Esophagus squamous epithelium (tissue), 5 donors: ENCODE data around the gene UNKL. TPM values are rescaled to one million over a fixed set of nuclear protein-coding genes. Genes with fewer than 3 reads are reported as not detected.
A peak's percentile ranks its signal among the peaks of the same experiment; 100 is the strongest.

ENCODE experiments used
- DNase-seq: peaks from one replicate; lab custom pipeline; 2025; lab: John Stamatoyannopoulos, UW
- H3K27ac ChIP-seq, 4 donors: fragments of 200-600 bp; sonication (generic); one replicate each; pipeline ENCODE4 v1.5.1; 2016 to 2019; ENCODE audit warnings: mild to moderate bottlenecking in 1 of 4
- H3K27me3 ChIP-seq, 4 donors: fragments of 200-600 bp; sonication (generic); 1 replicate in 3 of 4; 2 replicates in 1 of 4; pipeline versions ENCODE4 v1.5.1 to v1.6.0; 2017 to 2021; ENCODE audit warnings: antibody characterized with exemption in 1 of 4
- H3K36me3 ChIP-seq, 3 donors: fragments of 200-600 bp; sonication (generic); one replicate each; pipeline ENCODE4 v1.5.1; 2016 to 2019
- H3K4me1 ChIP-seq, 3 donors: fragments of 200-600 bp; sonication (generic); one replicate each; pipeline ENCODE4 v1.5.1; 2017 to 2019
- H3K4me3 ChIP-seq, 4 donors: fragments of 200-600 bp; sonication (generic); 1 replicate in 3 of 4; 2 replicates in 1 of 4; pipeline ENCODE4 v1.5.1; 2016 to 2019; ENCODE audit warnings: mild to moderate bottlenecking in 2 of 4, moderate library complexity in 1 of 4
- H3K9me3 ChIP-seq, 3 donors: fragments of 200-600 bp; sonication (generic); one replicate each; pipeline ENCODE4 v1.5.1; 2016 to 2019
- POLR2A ChIP-seq, 4 donors: fragments of 450-650 bp; IDR thresholded peaks; one replicate each; pipeline ENCODE4 v1.6.1; 2017; ENCODE audit warnings: antibody characterized with exemption in 4 of 4, mild to moderate bottlenecking in 4 of 4, moderate library complexity in 3 of 4
- WGBS, 2 donors: methylation state at CpG; one replicate each; pipeline ENCODE4 v1.1.5; 2018; 5-methylcytosine and 5-hydroxymethylcytosine counted together
- intact Hi-C: fragments of 100-400 bp; cut with DNase I; formaldehyde crosslinking; loops from one replicate; pipeline ENCODE4 v1.15.0; 2022
- total RNA-seq, 4 donors: library from RNA; depleted of rRNA; stranded (reverse); fragments of >200 nt; gene quantifications; one replicate each; pipeline ENCODE4 v1.1.0, GENCODE V29; 2016
- TF ChIP-seq, protein P1 (sequence below), 6 experiments: fragments of 450-650 bp in 4 of 6; fragments of 200-600 bp in 2 of 6; sonication (generic) in 2 of 6; IDR thresholded peaks; one replicate each; pipeline ENCODE4 v1.5.1; 2016 to 2019; ENCODE audit warnings: antibody characterized with exemption in 6 of 6, mild to moderate bottlenecking in 4 of 6, moderate library complexity in 4 of 6
- donor health status: DM: yes; HTN: yes; CAD: no.

Gene UNKL
- total RNA-seq, 4 donors from 2014 or later, result 5.9 to 17.2 (median 10.6) TPM

DNA sequence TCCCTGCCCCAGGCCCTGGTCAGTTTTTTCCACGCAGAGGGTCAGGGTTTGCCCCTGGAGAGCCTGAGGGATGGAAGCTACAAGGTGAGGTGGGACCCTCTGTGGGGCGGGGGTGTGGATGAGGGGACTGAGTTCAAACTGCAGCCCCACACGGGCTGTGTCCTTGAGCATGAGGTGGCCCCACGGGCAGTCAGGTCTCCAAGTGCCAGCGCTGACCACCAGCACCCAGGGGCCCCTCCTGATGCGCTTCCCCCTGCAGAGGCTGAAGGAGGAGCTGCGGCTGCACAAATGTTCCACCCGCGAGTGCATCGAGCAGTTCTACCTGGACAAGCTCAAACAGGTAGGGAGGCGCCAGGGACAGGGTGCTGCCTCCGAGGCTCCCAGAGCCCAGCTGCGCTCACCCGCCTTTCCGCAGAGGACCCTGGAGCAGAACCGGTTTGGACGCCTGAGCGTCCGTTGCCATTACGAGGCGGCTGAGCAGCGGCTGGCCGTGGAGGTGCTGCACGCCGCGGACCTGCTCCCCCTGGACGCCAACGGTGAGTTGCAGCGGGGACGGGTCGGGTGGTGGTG, 67.1 kb downstream of the UNKL start:
- intact Hi-C loops, result no loop called here
- TF ChIP-seq POLR2A (IDR thresholded peaks at IDR 0.05), result no peak
- TF ChIP-seq, protein P1, sequence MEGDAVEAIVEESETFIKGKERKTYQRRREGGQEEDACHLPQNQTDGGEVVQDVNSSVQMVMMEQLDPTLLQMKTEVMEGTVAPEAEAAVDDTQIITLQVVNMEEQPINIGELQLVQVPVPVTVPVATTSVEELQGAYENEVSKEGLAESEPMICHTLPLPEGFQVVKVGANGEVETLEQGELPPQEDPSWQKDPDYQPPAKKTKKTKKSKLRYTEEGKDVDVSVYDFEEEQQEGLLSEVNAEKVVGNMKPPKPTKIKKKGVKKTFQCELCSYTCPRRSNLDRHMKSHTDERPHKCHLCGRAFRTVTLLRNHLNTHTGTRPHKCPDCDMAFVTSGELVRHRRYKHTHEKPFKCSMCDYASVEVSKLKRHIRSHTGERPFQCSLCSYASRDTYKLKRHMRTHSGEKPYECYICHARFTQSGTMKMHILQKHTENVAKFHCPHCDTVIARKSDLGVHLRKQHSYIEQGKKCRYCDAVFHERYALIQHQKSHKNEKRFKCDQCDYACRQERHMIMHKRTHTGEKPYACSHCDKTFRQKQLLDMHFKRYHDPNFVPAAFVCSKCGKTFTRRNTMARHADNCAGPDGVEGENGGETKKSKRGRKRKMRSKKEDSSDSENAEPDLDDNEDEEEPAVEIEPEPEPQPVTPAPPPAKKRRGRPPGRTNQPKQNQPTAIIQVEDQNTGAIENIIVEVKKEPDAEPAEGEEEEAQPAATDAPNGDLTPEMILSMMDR (IDR thresholded peaks at IDR 0.05), result peak in 1 of 6 experiments; percentile 2
- H3K27ac ChIP-seq, result peak overlapping the region in 2 of 4 donors; percentile 30 to 46

DNA sequence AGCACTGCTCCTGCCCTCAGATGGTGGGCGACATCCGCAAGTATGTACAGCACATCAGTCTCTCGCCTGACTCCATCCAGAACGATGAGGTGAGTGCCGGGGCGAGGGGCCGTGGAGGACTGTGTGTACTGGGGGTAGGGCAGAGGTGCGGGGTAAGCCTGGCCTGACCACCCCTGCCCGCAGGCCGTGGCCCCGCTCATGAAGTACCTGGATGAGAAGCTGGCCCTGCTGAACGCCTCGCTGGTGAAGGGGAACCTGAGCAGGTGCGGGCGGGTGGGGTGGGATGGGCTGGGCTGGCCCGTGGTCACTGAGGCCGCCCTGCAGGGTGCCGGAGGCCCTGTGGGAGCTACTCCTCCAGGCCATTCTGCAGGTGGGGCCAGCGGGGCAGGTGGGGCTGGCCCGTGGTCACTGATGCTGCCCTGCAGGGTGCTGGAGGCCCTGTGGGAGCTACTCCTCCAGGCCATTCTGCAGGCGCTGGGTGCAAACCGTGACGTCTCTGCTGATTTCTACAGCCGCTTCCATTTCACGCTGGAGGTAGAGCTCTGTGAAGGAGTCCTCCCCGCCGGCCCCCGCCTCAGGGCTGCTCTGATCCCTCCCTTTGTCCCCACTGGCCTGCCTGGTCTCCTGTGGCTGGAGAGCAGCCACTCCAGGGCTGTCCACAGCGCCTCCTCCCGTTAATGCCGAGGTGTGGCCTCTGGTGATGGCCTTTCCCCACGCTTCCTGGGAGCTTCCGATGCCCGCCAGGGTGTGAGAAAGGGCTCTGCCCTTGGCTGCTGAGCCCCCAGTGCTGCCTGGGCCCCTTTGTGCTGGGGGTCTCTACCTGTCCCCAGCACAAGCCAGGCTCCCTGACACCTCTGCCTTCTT, 67.8 kb downstream of the UNKL start:
- Histone ChIP-seq H3K9me3 (no peaks in the 10 kb centered on the region), H3K36me3 (peaks cover 4 to 30% (median 9%) of the 10 kb centered on the region in 3 donors), H3K27me3 (peaks cover 0 to 7% (median 0%) of the 10 kb centered on the region in 4 donors), H3K4me1 (peaks cover 32 to 71% (median 40%) of the 10 kb centered on the region in 3 donors), H3K4me3 (no peak overlapping the region), H3K27ac (no peak overlapping the region)
- TF ChIP-seq, protein P1 (IDR thresholded peaks at IDR 0.05), result peak in 1 of 6 experiments; percentile 14
- TF ChIP-seq POLR2A (IDR thresholded peaks at IDR 0.05), result no peak
- intact Hi-C loops, result no loop called here
- no peak for DNase-seq
- WGBS, 2 donors, result 51% methylated on average over 5 of the region's 34 CpGs; no CpG with 5 or more reads in 1 of the 2 donors

More for the DNA sequence above, 67.1 kb downstream of the UNKL start:
- peaks cover 4 to 30% (median 9%) of the 10 kb centered on the region in 3 donors for H3K36me3 ChIP-seq
- peaks cover 28 to 70% (median 38%) of the 10 kb centered on the region in 3 donors for H3K4me1 ChIP-seq
- DNase-seq, result no peak
- WGBS, 2 donors, result 25 to 76% methylated on average over 9 to 15 of the region's 31 CpGs
- no peaks in the 10 kb centered on the region for H3K9me3 ChIP-seq
- peaks cover 0 to 1% (median 0%) of the 10 kb centered on the region in 4 donors for H3K27me3 ChIP-seq
- H3K4me3 ChIP-seq, result no peak overlapping the region

DNA sequence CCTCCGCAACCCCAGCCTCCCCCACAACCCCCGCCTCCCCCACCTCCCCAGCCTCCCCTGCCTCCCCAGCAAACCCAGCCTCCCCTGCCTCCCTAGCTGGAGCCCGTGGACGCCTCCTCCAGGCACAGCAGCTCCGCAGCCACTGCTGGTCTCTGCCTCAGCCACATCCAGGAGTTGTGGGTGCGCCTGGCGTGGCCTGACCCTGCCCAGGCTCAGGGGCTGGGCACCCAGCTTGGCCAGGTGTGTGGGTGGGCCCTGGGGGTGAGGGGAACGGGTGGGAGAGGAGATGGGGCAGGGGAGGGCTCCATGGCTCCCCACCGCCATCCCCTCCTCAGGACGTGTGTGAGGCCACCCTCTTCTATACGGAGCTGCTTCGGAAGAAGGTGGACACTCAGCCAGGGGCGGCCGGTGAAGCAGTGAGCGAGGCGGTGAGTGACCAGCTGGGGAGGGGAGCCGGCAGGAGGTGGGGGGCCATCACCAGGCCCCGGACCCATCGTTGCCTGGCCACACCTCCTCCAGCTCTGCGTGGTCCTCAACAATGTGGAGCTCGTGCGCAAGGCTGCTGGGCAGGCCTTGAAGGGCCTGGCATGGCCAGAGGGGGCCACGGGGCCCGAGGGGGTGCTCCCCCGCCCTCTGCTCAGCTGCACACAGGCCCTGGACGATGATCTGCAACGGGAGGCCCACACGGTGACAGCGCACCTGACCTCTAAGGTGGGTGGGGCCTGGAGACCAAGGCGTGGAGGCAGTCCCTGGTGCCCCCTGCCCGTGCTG, 68.7 kb downstream of the UNKL start:
- WGBS, 2 donors, result 68 to 76% methylated on average over 9 to 10 of the region's 31 CpGs
- Histone ChIP-seq H3K9me3 (no peaks in the 10 kb centered on the region), H3K27me3 (peaks cover 0 to 12% (median 0%) of the 10 kb centered on the region in 4 donors), H3K4me3 (no peak overlapping the region), H3K36me3 (peaks cover 4 to 30% (median 9%) of the 10 kb centered on the region in 3 donors), H3K4me1 (peaks cover 30 to 65% (median 37%) of the 10 kb centered on the region in 3 donors), H3K27ac (no peak overlapping the region)
- TF ChIP-seq POLR2A (IDR thresholded peaks at IDR 0.05), result no peak
- TF ChIP-seq, protein P1 (IDR thresholded peaks at IDR 0.05), result no peak
- no peak for DNase-seq
- intact Hi-C loops, result no loop called here

DNA sequence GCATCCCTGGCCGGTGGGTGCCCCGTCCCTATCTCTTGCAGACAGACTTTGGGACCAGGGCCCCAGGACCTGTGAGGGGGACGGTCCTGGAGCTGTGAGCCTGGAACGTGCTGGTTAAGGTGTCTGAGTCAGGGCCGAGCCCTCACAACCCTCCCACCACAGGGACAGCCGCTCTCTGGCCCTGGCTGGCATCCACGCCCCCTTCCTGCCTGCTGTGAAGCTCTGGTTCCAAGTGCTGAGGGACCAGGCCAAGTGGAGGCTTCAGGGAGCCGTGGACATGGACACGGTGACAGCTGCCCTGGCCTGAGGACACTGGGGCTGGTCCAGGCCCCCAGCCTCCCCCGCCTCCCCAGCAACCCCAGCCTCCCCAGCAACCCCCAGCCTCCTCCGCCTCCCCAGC, 69.4 kb downstream of the UNKL start:
- DNase-seq, result no peak
- Histone ChIP-seq H3K9me3 (no peaks in the 10 kb centered on the region), H3K4me3 (no peak overlapping the region), H3K27ac (no peak overlapping the region), H3K4me1 (peaks cover 24 to 58% (median 29%) of the 10 kb centered on the region in 3 donors), H3K27me3 (peaks cover 0 to 13% (median 0%) of the 10 kb centered on the region in 4 donors), H3K36me3 (peaks cover 4 to 25% (median 9%) of the 10 kb centered on the region in 3 donors)
- WGBS, 2 donors, result 47 to 50% methylated on average over 3 to 4 of the region's 11 CpGs
- TF ChIP-seq, protein P1 (IDR thresholded peaks at IDR 0.05), result no peak
- TF ChIP-seq POLR2A (IDR thresholded peaks at IDR 0.05), result no peak
- intact Hi-C loops, result no loop called here
